Measurements from ENCODE around the gene ZNF474.

DNA sequence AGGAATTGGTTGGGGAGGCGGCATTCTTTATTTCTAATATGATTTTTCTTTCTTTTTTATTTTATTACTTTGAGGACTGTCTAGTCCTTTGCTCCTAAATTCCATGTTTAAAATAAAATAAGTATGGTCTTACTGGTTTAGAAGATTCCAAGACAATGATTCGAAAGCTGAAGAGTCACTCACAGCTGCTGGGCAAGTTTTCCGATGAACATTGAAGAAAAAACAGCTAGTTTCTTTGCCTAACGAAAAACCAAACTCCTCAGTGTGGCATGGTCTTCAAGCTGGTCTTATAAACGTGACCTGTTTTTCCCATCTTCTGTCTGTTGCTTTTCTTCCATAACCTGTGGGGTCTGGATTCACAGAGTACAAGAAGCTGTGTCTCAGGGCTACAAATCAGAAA lies 25.1 kb downstream of the ZNF474 start:
- TF ChIP-seq, protein P1, sequence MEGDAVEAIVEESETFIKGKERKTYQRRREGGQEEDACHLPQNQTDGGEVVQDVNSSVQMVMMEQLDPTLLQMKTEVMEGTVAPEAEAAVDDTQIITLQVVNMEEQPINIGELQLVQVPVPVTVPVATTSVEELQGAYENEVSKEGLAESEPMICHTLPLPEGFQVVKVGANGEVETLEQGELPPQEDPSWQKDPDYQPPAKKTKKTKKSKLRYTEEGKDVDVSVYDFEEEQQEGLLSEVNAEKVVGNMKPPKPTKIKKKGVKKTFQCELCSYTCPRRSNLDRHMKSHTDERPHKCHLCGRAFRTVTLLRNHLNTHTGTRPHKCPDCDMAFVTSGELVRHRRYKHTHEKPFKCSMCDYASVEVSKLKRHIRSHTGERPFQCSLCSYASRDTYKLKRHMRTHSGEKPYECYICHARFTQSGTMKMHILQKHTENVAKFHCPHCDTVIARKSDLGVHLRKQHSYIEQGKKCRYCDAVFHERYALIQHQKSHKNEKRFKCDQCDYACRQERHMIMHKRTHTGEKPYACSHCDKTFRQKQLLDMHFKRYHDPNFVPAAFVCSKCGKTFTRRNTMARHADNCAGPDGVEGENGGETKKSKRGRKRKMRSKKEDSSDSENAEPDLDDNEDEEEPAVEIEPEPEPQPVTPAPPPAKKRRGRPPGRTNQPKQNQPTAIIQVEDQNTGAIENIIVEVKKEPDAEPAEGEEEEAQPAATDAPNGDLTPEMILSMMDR (IDR thresholded peaks at IDR 0.05; ENCODE audit: low read depth, low read length): no peak
- no peak for TF ChIP-seq EZH2phosphoT487 (IDR thresholded peaks at IDR 0.05; ENCODE audit: low read depth)

All from OCI-LY3 (cell line).